COR-L47 (cell line): ENCODE measurements around the gene AMTN.
"Not testable (repeated sequence)": the region's sequence is repeated elsewhere in the genome, so short reads cannot be mapped to it uniquely, and the experiment has no call there.

Experiments
- DNase-seq: peaks from one replicate; lab custom pipeline; 2025; lab: John Stamatoyannopoulos, UW

The AMTN gene, protein sequence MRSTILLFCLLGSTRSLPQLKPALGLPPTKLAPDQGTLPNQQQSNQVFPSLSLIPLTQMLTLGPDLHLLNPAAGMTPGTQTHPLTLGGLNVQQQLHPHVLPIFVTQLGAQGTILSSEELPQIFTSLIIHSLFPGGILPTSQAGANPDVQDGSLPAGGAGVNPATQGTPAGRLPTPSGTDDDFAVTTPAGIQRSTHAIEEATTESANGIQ

DNA sequence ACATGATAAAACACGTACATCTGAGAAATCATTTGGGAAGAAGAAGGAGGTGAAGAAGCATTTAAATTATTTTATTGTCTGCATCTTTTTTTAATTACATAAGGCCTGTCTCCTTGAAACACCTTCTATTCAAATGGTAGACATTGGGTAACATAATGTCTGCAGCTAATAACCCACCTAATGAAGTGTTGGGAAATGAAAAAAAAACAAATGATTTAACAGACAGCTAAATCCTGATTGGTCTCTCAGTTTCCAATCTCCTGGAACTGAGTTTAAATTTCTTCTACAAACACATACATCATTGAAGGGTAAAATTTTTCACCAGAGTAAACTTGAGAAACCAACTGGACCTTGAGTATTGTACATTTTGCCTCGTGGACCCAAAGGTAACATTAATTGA, at the start of gene AMTN:
Gene AMTN, plus strand, starts transcription at position 301 of the 400 bp plus-strand sequence. CDS start 209 bp downstream, outside the sequence.
- DNase-seq, result no peak

- no peak for DNase-seq
Measured at GRCh38 chr4:70471897-70472296, 46.5 kb upstream of the AMTN start, which contains the start of gene MUC7. Gene MUC7 (plus strand): TSS chr4:70472197. CDS start chr4:70474022, 1,825 bp downstream.

GRCh38 chr4:70473679-70474078, 44.7 kb upstream of the AMTN start:
- no peak for DNase-seq

GRCh38 chr4:70488748-70489147, 29.6 kb upstream of the AMTN start:
- DNase-seq, result peak; percentile 21

- no peak for DNase-seq
Measured at GRCh38 chr4:70496231-70496630, 22.1 kb upstream of the AMTN start.

- not testable (repeated sequence) for DNase-seq
Measured at GRCh38 chr4:70501838-70502237, 16.5 kb upstream of the AMTN start.

GRCh38 chr4:70504733-70505132, 13.6 kb upstream of the AMTN start:
- DNase-seq, result no peak

DNA sequence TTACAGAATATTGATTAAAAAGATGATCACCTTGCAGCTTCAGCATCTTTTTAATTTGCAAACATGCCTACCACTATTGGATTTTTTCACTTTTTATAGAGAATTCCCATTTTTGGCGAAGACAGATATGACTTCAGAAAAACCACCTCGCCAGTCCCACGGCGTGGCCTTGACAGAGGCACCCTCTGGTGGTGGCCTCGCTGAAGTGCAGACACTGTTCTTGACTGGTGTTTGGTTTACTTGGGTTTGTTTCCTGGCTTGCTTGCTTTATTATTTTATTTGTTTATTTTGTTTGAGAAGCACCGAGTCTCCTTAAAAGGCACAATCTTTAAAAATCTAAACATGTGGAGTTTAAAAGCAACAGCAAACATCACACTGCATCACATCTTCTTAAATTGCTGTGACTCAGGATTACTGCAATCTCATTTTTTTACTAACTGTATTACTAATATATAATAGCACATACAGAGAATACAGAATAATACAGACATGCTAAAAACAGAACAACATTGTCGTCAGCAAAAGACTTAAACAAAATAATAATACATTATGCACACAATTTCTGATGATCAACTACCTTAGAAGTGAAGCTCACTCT, 13.1 kb upstream of the AMTN start:
- DNase-seq, result peak; percentile 43

- no peak for DNase-seq
Measured at GRCh38 chr4:70508801-70509200, 9.6 kb upstream of the AMTN start.

DNA sequence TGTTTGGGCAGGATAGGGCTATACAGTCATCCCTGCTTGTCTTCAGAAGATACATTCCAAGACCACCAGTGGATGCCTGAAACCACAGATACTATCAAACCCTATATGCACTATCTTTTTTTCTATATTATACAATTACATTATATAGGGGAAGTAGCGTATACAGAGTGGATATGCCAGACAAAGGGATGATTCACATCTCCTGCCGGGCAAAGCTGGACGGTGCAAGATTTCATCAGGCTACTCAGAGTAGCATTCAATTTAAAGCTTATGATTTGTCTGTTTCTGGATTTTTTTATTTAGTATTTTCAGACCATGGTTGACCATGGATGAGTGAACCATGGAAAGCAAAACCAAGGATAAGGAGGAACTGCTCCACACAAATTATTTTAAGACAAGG, 7.0 kb upstream of the AMTN start:
- DNase-seq, result no peak

GRCh38 chr4:70515367-70516250, 2.8 kb upstream of the AMTN start:
- no peak for DNase-seq

DNA sequence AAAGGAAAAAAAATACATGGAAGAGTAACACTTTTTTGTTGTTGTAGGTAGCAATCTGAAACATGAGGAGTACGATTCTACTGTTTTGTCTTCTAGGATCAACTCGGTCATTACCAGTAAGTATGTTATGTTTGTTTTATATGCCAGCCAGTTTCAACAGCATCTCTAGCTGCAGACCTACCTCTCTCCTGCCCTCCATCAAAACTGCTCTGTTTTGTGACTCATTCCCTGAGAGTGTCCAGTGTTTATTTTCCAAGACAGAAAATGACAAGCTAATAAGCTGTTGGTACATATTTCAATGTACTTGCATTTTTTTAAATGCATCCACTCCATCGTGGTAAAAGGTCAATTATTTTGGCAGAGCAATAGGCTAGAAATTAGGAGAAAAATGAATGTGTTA, 347 bp downstream of the AMTN start:
- DNase-seq, result no peak

DNA sequence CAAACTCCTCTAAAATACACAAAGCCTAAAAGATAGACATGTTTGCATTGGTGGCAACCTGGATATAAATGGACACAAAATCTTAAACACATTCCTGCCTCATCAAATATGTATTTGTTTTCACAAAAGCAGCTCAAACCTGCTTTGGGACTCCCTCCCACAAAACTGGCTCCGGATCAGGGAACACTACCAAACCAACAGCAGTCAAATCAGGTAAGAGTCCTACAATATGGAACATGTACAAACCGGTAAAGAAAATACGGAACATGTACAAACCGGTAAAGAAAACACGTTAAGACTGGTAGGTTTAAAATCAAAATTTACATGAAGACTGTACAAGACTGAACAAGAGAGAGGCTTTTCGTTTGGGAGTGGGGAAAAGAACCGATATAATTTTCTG, 4.3 kb downstream of the AMTN start:
- no peak for DNase-seq

DNA sequence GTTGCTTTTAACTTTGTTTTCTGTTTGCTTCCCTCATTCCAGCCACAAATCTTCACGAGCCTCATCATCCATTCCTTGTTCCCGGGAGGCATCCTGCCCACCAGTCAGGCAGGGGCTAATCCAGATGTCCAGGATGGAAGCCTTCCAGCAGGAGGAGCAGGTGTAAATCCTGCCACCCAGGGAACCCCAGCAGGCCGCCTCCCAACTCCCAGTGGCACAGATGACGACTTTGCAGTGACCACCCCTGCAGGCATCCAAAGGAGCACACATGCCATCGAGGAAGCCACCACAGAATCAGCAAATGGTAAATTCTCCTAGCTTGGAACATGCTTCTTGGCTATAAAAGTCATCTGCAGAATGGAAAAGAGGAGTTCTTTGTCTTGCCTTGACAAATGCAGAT, 12.6 kb downstream of the AMTN start:
- DNase-seq, result no peak

DNA sequence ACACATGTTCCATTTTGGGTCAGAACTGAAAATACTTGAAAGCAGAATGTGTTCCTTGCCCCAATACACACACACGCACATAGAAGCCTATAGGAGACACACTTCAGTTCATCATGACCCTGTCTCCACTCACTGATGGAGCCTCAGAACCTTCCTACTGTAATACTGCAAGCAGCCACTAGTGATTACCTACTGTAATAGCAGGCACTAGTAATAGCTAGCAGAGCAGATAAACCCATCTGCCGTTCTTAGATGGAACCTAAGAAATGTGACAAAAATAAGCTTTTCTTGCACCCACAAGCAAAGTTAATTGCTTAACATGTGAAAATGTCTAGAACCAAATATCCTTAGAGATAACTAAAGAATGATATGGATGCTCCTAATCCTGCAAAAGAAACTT, 13.6 kb downstream of the AMTN start:
- no peak for DNase-seq

- DNase-seq, result no peak
Measured at GRCh38 chr4:70533211-70533610, 14.8 kb downstream of the AMTN start.

- DNase-seq, result no peak
Measured at GRCh38 chr4:70533791-70534190, 15.4 kb downstream of the AMTN start.

DNA sequence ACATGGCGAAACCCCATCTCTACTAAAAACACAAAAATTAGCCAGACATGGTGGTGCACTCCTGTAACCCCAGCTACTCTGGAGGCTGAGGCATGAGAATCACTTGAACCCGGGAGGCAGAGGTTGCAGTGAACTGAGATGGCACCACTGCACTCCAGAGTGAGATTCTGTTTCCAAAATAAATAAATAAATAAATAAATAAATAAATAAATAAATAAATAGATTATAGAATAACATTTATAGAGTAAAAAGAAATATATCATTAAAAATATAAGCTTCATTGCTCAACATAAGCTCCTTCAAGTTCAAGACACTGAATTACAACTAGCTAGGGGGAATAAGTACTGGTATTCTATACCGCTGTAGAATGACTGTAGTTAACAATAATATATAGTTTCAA, 16.5 kb downstream of the AMTN start:
- not testable (repeated sequence) for DNase-seq

DNA sequence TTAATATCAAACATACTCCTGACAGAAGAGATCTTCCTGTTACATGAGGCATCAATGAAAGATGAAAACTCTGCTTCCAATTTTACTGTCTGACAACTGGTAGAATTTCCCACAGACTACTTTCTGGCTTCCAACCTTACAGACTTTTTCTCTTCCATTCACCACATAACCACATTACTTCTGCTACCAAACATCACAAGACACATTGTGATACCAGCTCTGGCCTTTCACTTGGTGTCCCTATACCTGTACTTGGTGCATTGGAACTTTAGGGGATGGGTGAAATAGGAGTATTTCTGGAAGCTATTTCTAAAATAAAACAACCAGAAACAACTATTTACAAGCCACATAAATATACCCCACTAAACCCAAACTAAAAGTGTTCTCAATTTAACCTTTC, 20.5 kb downstream of the AMTN start:
- DNase-seq, result no peak

GRCh38 chr4:70544279-70544868, 26.0 kb downstream of the AMTN start:
- no peak for DNase-seq

DNA sequence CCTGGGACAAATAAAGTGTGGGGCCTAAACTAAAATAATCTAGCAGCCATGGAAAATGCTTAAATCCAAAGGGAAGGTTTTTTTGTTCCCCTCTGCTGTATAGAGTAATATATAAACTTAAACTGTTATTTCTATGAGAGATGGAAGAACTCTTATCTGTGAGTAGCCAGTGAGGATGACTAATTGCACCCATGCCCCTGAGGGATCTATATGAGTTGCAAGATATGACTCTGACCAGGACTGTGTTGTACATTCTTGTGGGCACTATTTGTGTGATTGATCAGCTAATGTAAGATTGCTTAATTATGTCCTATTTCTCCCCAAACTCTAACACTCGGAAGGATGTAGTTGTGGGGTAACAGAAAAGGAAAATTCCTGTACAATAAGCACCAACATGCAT, 38.5 kb downstream of the AMTN start:
- no peak for DNase-seq

DNA sequence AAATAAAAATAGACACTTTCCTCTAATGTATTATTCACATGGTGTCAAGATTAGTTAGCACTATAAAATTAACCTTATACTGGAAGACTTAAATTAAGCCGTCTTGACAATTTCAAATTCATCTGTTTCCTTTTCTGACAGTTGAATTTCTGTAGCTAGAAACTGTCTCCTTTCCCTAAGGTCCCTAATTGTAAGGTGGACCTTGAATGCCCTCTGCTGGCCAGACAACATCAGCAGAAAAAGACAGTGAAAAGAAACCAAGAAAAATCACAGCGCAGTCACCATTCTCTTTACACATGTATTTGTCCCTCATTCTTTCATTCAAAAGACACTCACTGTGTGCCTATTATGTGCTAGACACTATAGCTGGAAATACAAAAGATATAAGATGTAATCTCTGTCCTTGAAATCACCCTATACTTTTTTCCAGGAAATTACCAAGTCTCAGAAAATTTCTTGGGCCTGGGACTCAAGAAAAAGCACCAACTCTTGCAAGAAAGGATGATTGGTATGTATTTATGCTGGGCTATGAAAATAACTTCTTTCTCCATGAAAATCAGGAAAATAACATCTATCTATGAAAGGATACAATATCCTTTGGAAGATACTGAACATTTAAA, 41.0 kb downstream of the AMTN start:
- DNase-seq, result peak; percentile 18
